ENCODE measurements around the gene SHISA5. TPM values are rescaled to one million over a fixed set of nuclear protein-coding genes. Genes with fewer than 3 reads are reported as not detected.

SHISA5 gene
- total and polyA plus RNA-seq, 4 experiments from 2014 or later: 218 to 470 (median 326) TPM

DNA sequence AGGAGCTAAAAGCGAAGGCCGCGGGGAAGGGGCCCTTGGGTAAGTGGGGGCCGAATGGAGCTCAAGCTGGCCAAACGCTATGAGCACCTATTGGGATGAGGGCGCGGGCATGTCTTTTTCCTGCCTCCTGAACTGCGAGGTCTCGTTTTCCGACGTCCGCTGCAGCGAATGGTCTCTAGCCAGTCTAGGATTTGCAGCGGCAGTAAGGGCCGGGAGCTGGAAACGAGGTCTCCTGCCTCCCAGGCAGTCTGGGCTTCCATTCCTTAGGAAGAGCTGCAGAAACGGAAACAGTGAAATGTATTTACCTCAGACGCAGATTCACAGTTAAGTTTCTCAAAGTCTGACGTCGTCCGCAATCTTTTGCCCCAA, 63.4 kb downstream of the SHISA5 start:
- peaks cover 14 to 36% of the 10 kb centered on the region in 2 donors for H3K36me3 Mint-ChIP-seq

GRCh38 chr3:48439820-48440589, 64.0 kb downstream of the SHISA5 start, which contains the start of the genes CCDC51 and TMA7:
TSS of gene CCDC51 (minus strand) at chr3:48440119. CDS start at chr3:48435128, 4,991 bp downstream.
TSS of gene TMA7 (plus strand) at chr3:48440257. CDS start at chr3:48440297, 40 bp downstream.
- Mint-ChIP-seq H3K36me3 (peaks cover 14 to 36% of the 10 kb centered on the region in 2 donors), H3K9me3 (no peaks in the 10 kb centered on the region), H3K4me1 (peaks cover 16 to 40% (median 32%) of the 10 kb centered on the region in 4 donors), H3K27me3 (no peaks in the 10 kb centered on the region), H3K27ac (peak within 1 kb of the TSS; percentile 91 to 100 (median 99)), H3K4me3 (peak within 1 kb of the TSS; percentile 86 to 99 (median 93))
- H3K4me3 ChIP-seq (ENCODE audit: low read length in 2 of 2): peak within 1 kb of the TSS; percentile 93 to 95
- H3K4me1 ChIP-seq (ENCODE audit: insufficient read depth, low read length): peaks cover 32% of the 10 kb centered on the region
- intact Hi-C loops (cut with micrococcal nuclease): loop anchor here (1.0 kb wide), 4 partner anchors 33 to 139 kb away; partner anchors contain the start of gene NME6
- peak; percentile 96 to 99 (median 97) for DNase-seq
- H3K36me3 ChIP-seq (ENCODE audit: insufficient read depth, low read length): peaks cover 31% of the 10 kb centered on the region
- ChIA-PET CTCF (ENCODE audit: partially characterized antibody) (interaction anchor here (0.6 to 4.1 kb wide), 21 partner anchors 10 to 857 kb away, joined by 3 to 41 read pairs (median 4); partner anchors contain the start of genes NDUFAF3, PFKFB4 and UQCRC1), POLR2A (ENCODE audit: partially characterized antibody) (interaction anchor here (0.6 to 3.4 kb wide), 41 partner anchors 9 to 1898 kb away, joined by 3 to 48 read pairs (median 4); partner anchors contain the start of genes ARIH2, NDUFAF3, NME6 and PFKFB4)
- peak within 1 kb of the TSS; percentile 86 for H3K27ac ChIP-seq (ENCODE audit: low read depth, low read length)
- H3K9me3 ChIP-seq (ENCODE audit: control insufficient read depth in 1 of 2, low read length in 2 of 2): no peaks in the 10 kb centered on the region
- no peaks in the 10 kb centered on the region for H3K27me3 ChIP-seq (ENCODE audit: insufficient read depth, low read length)

More for the DNA sequence above, 63.4 kb downstream of the SHISA5 start:
- Mint-ChIP-seq H3K4me3 (peak overlapping the region; percentile 86 to 99 (median 93)), H3K27me3 (no peaks in the 10 kb centered on the region), H3K9me3 (no peaks in the 10 kb centered on the region), H3K4me1 (peaks cover 17 to 45% (median 32%) of the 10 kb centered on the region in 4 donors), H3K27ac (peak overlapping the region; percentile 91 to 100 (median 99))
- Histone ChIP-seq H3K27me3 (ENCODE audit: insufficient read depth, low read length) (no peaks in the 10 kb centered on the region), H3K9me3 (ENCODE audit: control insufficient read depth in 1 of 2, low read length in 2 of 2) (no peaks in the 10 kb centered on the region), H3K27ac (ENCODE audit: low read depth, low read length) (peak overlapping the region; percentile 86), H3K36me3 (ENCODE audit: insufficient read depth, low read length) (peaks cover 31% of the 10 kb centered on the region), H3K4me3 (ENCODE audit: low read length in 2 of 2) (peak overlapping the region; percentile 93 to 95), H3K4me1 (ENCODE audit: insufficient read depth, low read length) (peaks cover 34% of the 10 kb centered on the region)
- POLR2A ChIA-PET (ENCODE audit: partially characterized antibody): interaction anchor here (0.6 to 3.4 kb wide), 24 partner anchors 11 to 1046 kb away, joined by 3 to 48 read pairs (median 5); partner anchors contain the start of genes NDUFAF3, NME6, PFKFB4 and PLXNB1
- CTCF ChIA-PET (ENCODE audit: partially characterized antibody): interaction anchor here (0.8 to 4.1 kb wide), 10 partner anchors 27 to 581 kb away, joined by 3 to 41 read pairs (median 8); partner anchors contain the start of genes NDUFAF3, PFKFB4 and UQCRC1
- DNase-seq: peak in 3 of 5 donors; percentile 24 to 41 (median 35)
- intact Hi-C loops (cut with micrococcal nuclease): loop anchor here (1.0 kb wide), 4 partner anchors 33 to 139 kb away; partner anchors contain the start of gene NME6

DNA sequence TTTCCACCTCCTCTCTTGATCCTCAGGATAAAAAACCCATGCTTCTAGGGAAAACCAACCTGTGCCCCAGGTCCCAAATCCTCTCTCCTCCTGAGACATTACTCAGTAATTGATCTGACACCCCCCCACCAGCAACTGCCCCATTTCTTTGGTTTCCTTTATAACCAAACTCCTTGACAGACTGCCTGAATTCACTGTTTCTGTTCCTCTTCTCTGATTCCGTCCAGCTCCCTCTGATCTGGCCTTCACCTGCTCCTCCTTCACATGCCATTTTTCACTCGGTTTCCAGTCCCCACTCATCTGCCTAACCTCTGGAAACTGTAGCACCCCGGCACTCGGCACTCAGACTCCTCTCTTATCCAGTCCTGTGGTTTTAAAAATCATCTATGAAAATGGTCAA, 66.2 kb downstream of the SHISA5 start:
- intact Hi-C loops (cut with micrococcal nuclease): no loop called here
- Histone ChIP-seq H3K4me1 (ENCODE audit: insufficient read depth, low read length) (peaks cover 38% of the 10 kb centered on the region), H3K4me3 (ENCODE audit: low read length in 2 of 2) (no peak overlapping the region), H3K9me3 (ENCODE audit: control insufficient read depth in 1 of 2, low read length in 2 of 2) (no peaks in the 10 kb centered on the region), H3K27ac (ENCODE audit: low read depth, low read length) (no peak overlapping the region), H3K36me3 (ENCODE audit: insufficient read depth, low read length) (peaks cover 10% of the 10 kb centered on the region), H3K27me3 (ENCODE audit: insufficient read depth, low read length) (no peaks in the 10 kb centered on the region)
- H3K9me3 Mint-ChIP-seq: no peaks in the 10 kb centered on the region
- H3K4me1 Mint-ChIP-seq: peaks cover 18 to 52% (median 39%) of the 10 kb centered on the region in 4 donors
- H3K27me3 Mint-ChIP-seq: no peaks in the 10 kb centered on the region
- CTCF ChIA-PET (ENCODE audit: partially characterized antibody): interaction anchor here (0.9 to 9.7 kb wide), 10 partner anchors 8 to 205 kb away, joined by 3 to 381 read pairs (median 68); partner anchors contain the start of genes ATRIP, PFKFB4 and SHISA5
- no peak for DNase-seq
- peak overlapping the region in 6 of 7 donors; percentile 26 to 91 (median 80) for H3K27ac Mint-ChIP-seq
- POLR2A ChIA-PET (ENCODE audit: partially characterized antibody): interaction anchor here (1.2 to 2.9 kb wide), 2 partner anchors 35 to 41 kb away, joined by 3 to 20 read pairs; no protein-coding TSS in a partner anchor
- H3K4me3 Mint-ChIP-seq: peak overlapping the region in 1 of 8 donors; percentile 10
- peaks cover 11 to 28% of the 10 kb centered on the region in 2 donors for H3K36me3 Mint-ChIP-seq

GRCh38 chr3:48436855-48437254, 67.1 kb downstream of the SHISA5 start:
- H3K4me1 ChIP-seq (ENCODE audit: insufficient read depth, low read length): peaks cover 33% of the 10 kb centered on the region
- intact Hi-C loops (cut with micrococcal nuclease): loop anchor here (1.0 kb wide), 5 partner anchors 9 to 205 kb away; partner anchors contain the start of gene ATRIP
- H3K9me3 Mint-ChIP-seq: no peaks in the 10 kb centered on the region
- ChIA-PET POLR2A (ENCODE audit: partially characterized antibody) (interaction anchor here (0.5 to 4.6 kb wide), 13 partner anchors 9 to 197 kb away, joined by 3 to 44 read pairs (median 7); partner anchors contain the start of genes ATRIP, SHISA5 and ZNF589), CTCF (ENCODE audit: partially characterized antibody) (interaction anchor here (0.8 to 9.7 kb wide), 44 partner anchors 9 to 348 kb away, joined by 3 to 381 read pairs (median 12); partner anchors contain the start of genes ATRIP, CDC25A, NME6 and PFKFB4)
- H3K27ac Mint-ChIP-seq: no peak overlapping the region
- no peak overlapping the region for H3K4me3 Mint-ChIP-seq
- H3K27ac ChIP-seq (ENCODE audit: low read depth, low read length): no peak overlapping the region
- H3K9me3 ChIP-seq (ENCODE audit: control insufficient read depth in 1 of 2, low read length in 2 of 2): no peaks in the 10 kb centered on the region
- peaks cover 6 to 27% of the 10 kb centered on the region in 2 donors for H3K36me3 Mint-ChIP-seq
- DNase-seq: no peak
- peaks cover 17 to 43% (median 34%) of the 10 kb centered on the region in 4 donors for H3K4me1 Mint-ChIP-seq
- H3K27me3 ChIP-seq (ENCODE audit: insufficient read depth, low read length): no peaks in the 10 kb centered on the region
- peaks cover 4% of the 10 kb centered on the region for H3K36me3 ChIP-seq (ENCODE audit: insufficient read depth, low read length)
- H3K27me3 Mint-ChIP-seq: no peaks in the 10 kb centered on the region
- H3K4me3 ChIP-seq (ENCODE audit: low read length in 2 of 2): no peak overlapping the region

DNA sequence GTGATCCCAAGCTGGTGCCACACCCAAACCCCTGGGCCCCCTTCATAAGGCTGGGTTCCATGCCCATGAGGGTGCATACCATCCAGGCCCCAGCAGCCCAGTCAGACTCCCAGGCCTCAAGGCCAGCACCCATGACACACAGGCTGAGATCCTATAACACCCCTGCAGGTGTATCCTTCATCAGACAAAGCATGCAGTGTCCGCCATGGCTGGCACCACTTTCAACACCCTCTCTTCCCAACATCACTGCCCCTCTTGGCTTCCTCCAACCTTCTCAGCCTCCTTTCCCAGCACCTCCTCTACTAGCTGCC, 67.5 kb downstream of the SHISA5 start:
- Mint-ChIP-seq H3K36me3 (peaks cover 2 to 26% of the 10 kb centered on the region in 2 donors), H3K9me3 (no peaks in the 10 kb centered on the region), H3K4me1 (peaks cover 17 to 43% (median 29%) of the 10 kb centered on the region in 4 donors), H3K27ac (no peak overlapping the region), H3K4me3 (no peak overlapping the region), H3K27me3 (no peaks in the 10 kb centered on the region)
- Histone ChIP-seq H3K27ac (ENCODE audit: low read depth, low read length) (peak overlapping the region; percentile 3), H3K36me3 (ENCODE audit: insufficient read depth, low read length) (no peaks in the 10 kb centered on the region), H3K4me1 (ENCODE audit: insufficient read depth, low read length) (peaks cover 28% of the 10 kb centered on the region), H3K27me3 (ENCODE audit: insufficient read depth, low read length) (no peaks in the 10 kb centered on the region), H3K9me3 (ENCODE audit: control insufficient read depth in 1 of 2, low read length in 2 of 2) (no peaks in the 10 kb centered on the region), H3K4me3 (ENCODE audit: low read length in 2 of 2) (no peak overlapping the region)
- ChIA-PET POLR2A (ENCODE audit: partially characterized antibody) (interaction anchor here (0.5 to 4.6 kb wide), 15 partner anchors 9 to 197 kb away, joined by 3 to 44 read pairs (median 5); partner anchors contain the start of genes ATRIP, SHISA5 and ZNF589), CTCF (ENCODE audit: partially characterized antibody) (interaction anchor here (0.6 to 9.7 kb wide), 71 partner anchors 9 to 1157 kb away, joined by 3 to 381 read pairs (median 6); partner anchors contain the start of genes ATRIP, CDC25A, NME6 and PFKFB4)
- intact Hi-C loops (cut with micrococcal nuclease): loop anchor here (1.0 kb wide), 5 partner anchors 10 to 204 kb away; partner anchors contain the start of gene ATRIP
- no peak for DNase-seq

GRCh38 chr3:48435774-48436476, 68.0 kb downstream of the SHISA5 start:
- Histone ChIP-seq H3K27me3 (ENCODE audit: insufficient read depth, low read length) (no peaks in the 10 kb centered on the region), H3K9me3 (ENCODE audit: control insufficient read depth in 1 of 2, low read length in 2 of 2) (no peaks in the 10 kb centered on the region), H3K4me1 (ENCODE audit: insufficient read depth, low read length) (peaks cover 23% of the 10 kb centered on the region), H3K36me3 (ENCODE audit: insufficient read depth, low read length) (no peaks in the 10 kb centered on the region), H3K4me3 (ENCODE audit: low read length in 2 of 2) (no peak overlapping the region), H3K27ac (ENCODE audit: low read depth, low read length) (peak overlapping the region; percentile 3)
- Mint-ChIP-seq H3K36me3 (peaks cover 0 to 21% of the 10 kb centered on the region in 2 donors), H3K27ac (no peak overlapping the region), H3K9me3 (no peaks in the 10 kb centered on the region), H3K27me3 (no peaks in the 10 kb centered on the region), H3K4me3 (no peak overlapping the region), H3K4me1 (peaks cover 16 to 44% (median 26%) of the 10 kb centered on the region in 4 donors)
- POLR2A ChIA-PET (ENCODE audit: partially characterized antibody): interaction anchor here (0.7 to 4.6 kb wide), 13 partner anchors 10 to 195 kb away, joined by 3 to 44 read pairs (median 5); partner anchors contain the start of genes ATRIP, SHISA5 and ZNF589
- intact Hi-C loops (cut with micrococcal nuclease): loop anchor here (1.0 kb wide), 5 partner anchors 10 to 204 kb away; partner anchors contain the start of gene ATRIP
- CTCF ChIA-PET (ENCODE audit: partially characterized antibody): interaction anchor here (0.6 to 9.7 kb wide), 72 partner anchors 8 to 1156 kb away, joined by 3 to 381 read pairs (median 6); partner anchors contain the start of genes ATRIP, CDC25A, NME6 and PFKFB4
- DNase-seq: peak; percentile 78 to 84 (median 82)

All from CD4-positive, alpha-beta memory T cell (primary cell).